GM12873 (cell line): ENCODE results near the gene TRIP13.

Experiments used
- CTCF ChIP-seq: IDR thresholded peaks from 2 replicates; pipeline ENCODE4 v1.5.1; 2012; ENCODE audit warnings: low read depth, mild to moderate bottlenecking, moderate library complexity, low read length, control low read depth; ENCODE audit not compliant: insufficient read depth; ENCODE audit errors: missing control alignments

Gene TRIP13

GRCh38 chr5:958701-959571 lies 66.3 kb downstream of the TRIP13 start:
- no peak for TF ChIP-seq CTCF

- no peak for TF ChIP-seq CTCF
Observed at GRCh38 chr5:959581-960531, 67.2 kb downstream of the TRIP13 start.

GRCh38 chr5:960551-960950 lies 67.9 kb downstream of the TRIP13 start:
- no peak for TF ChIP-seq CTCF

DNA sequence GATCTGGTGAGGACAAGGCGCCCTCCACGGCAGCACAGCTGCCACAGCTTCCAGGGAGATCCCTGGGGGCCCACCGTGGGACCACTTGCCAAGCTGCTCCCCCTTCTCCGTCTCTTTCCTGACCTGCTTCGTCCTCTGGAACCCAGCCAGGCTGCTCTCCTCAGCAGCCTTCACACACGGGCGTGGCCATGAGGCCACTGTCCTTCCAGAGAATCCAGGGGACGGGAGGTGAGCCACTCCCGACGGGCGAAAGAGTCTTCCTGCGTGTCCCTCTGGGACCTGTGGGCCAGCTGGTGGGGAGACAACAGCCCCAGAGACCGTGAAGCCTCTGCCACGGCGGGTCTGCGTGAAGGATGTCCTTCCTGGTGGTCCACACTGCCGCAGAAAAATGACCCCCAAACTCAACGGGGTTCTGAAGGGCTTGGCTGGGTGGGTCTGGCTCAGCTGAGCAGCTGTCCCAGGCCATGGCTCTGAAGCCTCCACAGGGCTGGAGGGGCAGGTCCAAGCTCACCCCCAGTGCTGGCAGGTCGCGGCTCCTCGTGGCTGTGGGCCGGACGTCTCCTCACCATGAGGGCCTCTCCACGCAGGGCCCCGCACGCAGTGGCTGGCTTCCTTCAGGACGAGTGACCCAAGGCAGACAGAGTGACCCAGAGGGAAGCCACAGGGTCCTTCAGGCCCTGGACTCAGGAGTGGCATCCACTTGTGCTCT lies 68.5 kb downstream of the TRIP13 start:
- no peak for TF ChIP-seq CTCF

- no peak for TF ChIP-seq CTCF
Observed at GRCh38 chr5:961711-962240, 69.1 kb downstream of the TRIP13 start.

- TF ChIP-seq CTCF = no peak
Observed at GRCh38 chr5:962386-962785, 69.7 kb downstream of the TRIP13 start.
